ENCODE measurements around the gene CACHD1. TPM values are rescaled to one million over a fixed set of nuclear protein-coding genes. Genes with fewer than 3 reads are reported as not detected.

Gene CACHD1
- total and polyA plus RNA-seq, 2 of the 4 experiments (the other 2 are of a cell fraction): 2.9 to 5.9 TPM

- ATAC-seq (ENCODE audit: low read depth): peak; percentile 70
- WGBS, 2 experiments (ENCODE audit: extremely low coverage in 2 of 2, insufficient read length in 1 of 2): 33% methylated on average over 1 of the region's 1 CpG; no CpG with 5 or more reads in 1 of the 2 experiments
- no peak overlapping the region for H3K14ac ChIP-seq (replicated peaks; ENCODE audit: low read depth, low read length)
Measured at GRCh38 chr1:64624218-64624713, 154.3 kb downstream of the CACHD1 start.

More at GRCh38 chr1:64624218-64624713, 154.3 kb downstream of the CACHD1 start:
- Histone ChIP-seq H3K36me3 (ENCODE audit: control insufficient read depth, insufficient read depth, low read length) (no peaks in the 10 kb centered on the region), H3K9ac (ENCODE audit: low read depth, low read length) (no peak overlapping the region), H3K27me3 (ENCODE audit: control insufficient read depth, insufficient read depth, low read length) (no peaks in the 10 kb centered on the region), H2BK5ac (ENCODE audit: low read depth, low read length, poor library complexity, severe bottlenecking) (no peak overlapping the region), H4K5ac (ENCODE audit: low read depth, low read length) (no peak overlapping the region), H2BK15ac (ENCODE audit: low read depth, low read length) (no peak overlapping the region), H2BK120ac (ENCODE audit: low read depth, low read length) (no peak overlapping the region), H3K4me2 (ENCODE audit: low read depth, low read length) (no peak overlapping the region), H2AK5ac (ENCODE audit: low read depth, low read length) (no peak overlapping the region), H3K9me1 (ENCODE audit: insufficient read depth, low read length) (no peaks in the 10 kb centered on the region; the same call in 1 of the 2 replicates), H3K4ac (ENCODE audit: low read depth, low read length) (no peak overlapping the region), H3K56ac (ENCODE audit: extremely low read depth, insufficient read depth, low read length) (no peak overlapping the region), H2BK20ac (ENCODE audit: low read depth, low read length) (no peak overlapping the region), H4K91ac (ENCODE audit: insufficient read depth, low read depth, low read length) (no peak overlapping the region), H2AK9ac (replicated peaks; ENCODE audit: low read depth, low read length, poor library complexity) (no peak overlapping the region), H2AFZ (replicated peaks; ENCODE audit: low read length, poor library complexity) (no peak overlapping the region), H3K9me3 (ENCODE audit: control insufficient read depth, insufficient read depth, low read length) (no peaks in the 10 kb centered on the region), H3K4me1 (ENCODE audit: control insufficient read depth, insufficient read depth, low read length) (peaks cover 5% of the 10 kb centered on the region; the same call in 1 of the 2 replicates), H4K8ac (ENCODE audit: low read depth in 2 of 2, low read length in 2 of 2) (no peak overlapping the region), H3K79me1 (ENCODE audit: low read depth in 1 of 2, low read length in 2 of 2) (no peaks in the 10 kb centered on the region), H3K4me3 (ENCODE audit: insufficient read depth, low read depth, low read length) (no peak overlapping the region), H3K27ac (ENCODE audit: insufficient read depth, low read length) (no peak overlapping the region), H3K23ac (ENCODE audit: low read depth, low read length) (no peak overlapping the region), H3K18ac (ENCODE audit: low read depth, low read length) (no peak overlapping the region), H4K20me1 (ENCODE audit: insufficient read depth, low read length) (peaks cover 4% of the 10 kb centered on the region; the same call in 1 of the 2 replicates)
- ChIA-PET CTCF (no interaction called here), POLR2A (ENCODE audit: unreplicated experiment) (no interaction called here)
- intact Hi-C loops (cut with micrococcal nuclease) (no loop called here), dilution Hi-C loops (cut with HindIII; ENCODE audit: low sequenced_read_pairs, unreplicated experiment) (no loop called here), in situ Hi-C loops (cut with MboI; ENCODE audit: low sequenced_read_pairs) (no loop called here)
- TF ChIP-seq, protein P1, sequence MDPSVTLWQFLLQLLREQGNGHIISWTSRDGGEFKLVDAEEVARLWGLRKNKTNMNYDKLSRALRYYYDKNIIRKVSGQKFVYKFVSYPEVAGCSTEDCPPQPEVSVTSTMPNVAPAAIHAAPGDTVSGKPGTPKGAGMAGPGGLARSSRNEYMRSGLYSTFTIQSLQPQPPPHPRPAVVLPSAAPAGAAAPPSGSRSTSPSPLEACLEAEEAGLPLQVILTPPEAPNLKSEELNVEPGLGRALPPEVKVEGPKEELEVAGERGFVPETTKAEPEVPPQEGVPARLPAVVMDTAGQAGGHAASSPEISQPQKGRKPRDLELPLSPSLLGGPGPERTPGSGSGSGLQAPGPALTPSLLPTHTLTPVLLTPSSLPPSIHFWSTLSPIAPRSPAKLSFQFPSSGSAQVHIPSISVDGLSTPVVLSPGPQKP (IDR thresholded peaks at IDR 0.05; ENCODE audit: borderline replicate concordance, low read depth, low read length): no peak
- TF ChIP-seq MAZ (IDR thresholded peaks at IDR 0.05; ENCODE audit: borderline replicate concordance, low read depth, low read length) (no peak), BHLHE40 (IDR thresholded peaks at IDR 0.05; ENCODE audit: low read depth, low read length) (no peak), POLR2A (IDR thresholded peaks at IDR 0.05; ENCODE audit: low read depth, low read length) (no peak), CHD1 (IDR thresholded peaks at IDR 0.05; ENCODE audit: low read depth, low read length) (no peak), CEBPB (IDR thresholded peaks at IDR 0.05; ENCODE audit: low read depth, low read length) (no peak), MAFK (IDR thresholded peaks at IDR 0.05; ENCODE audit: low read depth, low read length) (no peak), FOS (IDR thresholded peaks at IDR 0.05; ENCODE audit: low read depth, low read length) (no peak), RCOR1 (IDR thresholded peaks at IDR 0.05; ENCODE audit: insufficient replicate concordance, low read length) (no peak), NFE2L2 (IDR thresholded peaks at IDR 0.05; ENCODE audit: low read depth, low read length) (no peak), MXI1 (IDR thresholded peaks at IDR 0.05; ENCODE audit: borderline replicate concordance, low read depth, low read length) (no peak), USF2 (IDR thresholded peaks at IDR 0.05; ENCODE audit: low read depth, low read length) (no peak), SMC3 (IDR thresholded peaks at IDR 0.05; ENCODE audit: low read depth, low read length) (no peak)
- peak; percentile 57 for DNase-seq
- BruUV-seq (replicated peaks): no TSS peak
